GM12873 (cell line): ENCODE measurements around the gene SYNJ2.

ENCODE experiments used
- TF ChIP-seq, protein P1 (sequence below): IDR thresholded peaks from 2 replicates; pipeline ENCODE4 v1.5.1; 2012; ENCODE audit warnings: low read depth, mild to moderate bottlenecking, moderate library complexity, low read length, control low read depth; ENCODE audit not compliant: insufficient read depth; ENCODE audit errors: missing control alignments

SYNJ2 gene

GRCh38 chr6:158072083-158072721, 90.5 kb downstream of the SYNJ2 start:
- TF ChIP-seq, protein P1, sequence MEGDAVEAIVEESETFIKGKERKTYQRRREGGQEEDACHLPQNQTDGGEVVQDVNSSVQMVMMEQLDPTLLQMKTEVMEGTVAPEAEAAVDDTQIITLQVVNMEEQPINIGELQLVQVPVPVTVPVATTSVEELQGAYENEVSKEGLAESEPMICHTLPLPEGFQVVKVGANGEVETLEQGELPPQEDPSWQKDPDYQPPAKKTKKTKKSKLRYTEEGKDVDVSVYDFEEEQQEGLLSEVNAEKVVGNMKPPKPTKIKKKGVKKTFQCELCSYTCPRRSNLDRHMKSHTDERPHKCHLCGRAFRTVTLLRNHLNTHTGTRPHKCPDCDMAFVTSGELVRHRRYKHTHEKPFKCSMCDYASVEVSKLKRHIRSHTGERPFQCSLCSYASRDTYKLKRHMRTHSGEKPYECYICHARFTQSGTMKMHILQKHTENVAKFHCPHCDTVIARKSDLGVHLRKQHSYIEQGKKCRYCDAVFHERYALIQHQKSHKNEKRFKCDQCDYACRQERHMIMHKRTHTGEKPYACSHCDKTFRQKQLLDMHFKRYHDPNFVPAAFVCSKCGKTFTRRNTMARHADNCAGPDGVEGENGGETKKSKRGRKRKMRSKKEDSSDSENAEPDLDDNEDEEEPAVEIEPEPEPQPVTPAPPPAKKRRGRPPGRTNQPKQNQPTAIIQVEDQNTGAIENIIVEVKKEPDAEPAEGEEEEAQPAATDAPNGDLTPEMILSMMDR = peak; percentile 90

- TF ChIP-seq, protein P1 = no peak
Observed at GRCh38 chr6:158073776-158074175, 92.1 kb downstream of the SYNJ2 start.

- TF ChIP-seq, protein P1 = no peak
Observed at GRCh38 chr6:158076548-158076947, 94.9 kb downstream of the SYNJ2 start.

DNA sequence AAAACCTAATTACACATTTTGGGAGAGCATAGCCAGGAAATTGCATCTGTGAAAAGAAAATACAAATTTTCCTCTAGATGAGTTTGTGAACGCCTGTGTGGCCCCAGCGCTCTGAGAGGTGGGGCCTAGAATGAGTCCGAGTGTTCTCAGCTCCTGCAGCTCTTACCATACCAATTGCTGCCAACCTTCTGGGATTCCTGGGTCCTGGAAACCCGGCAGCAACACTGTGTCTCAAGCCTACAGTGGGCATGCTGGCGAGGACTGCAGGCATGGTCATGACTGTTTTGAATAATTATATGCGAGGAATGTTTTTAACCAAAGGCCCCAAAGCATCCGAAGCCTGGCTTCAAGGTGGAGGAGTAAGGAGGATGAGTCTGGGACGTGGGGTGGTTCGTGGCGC, 96.0 kb downstream of the SYNJ2 start:
- TF ChIP-seq, protein P1 = no peak

DNA sequence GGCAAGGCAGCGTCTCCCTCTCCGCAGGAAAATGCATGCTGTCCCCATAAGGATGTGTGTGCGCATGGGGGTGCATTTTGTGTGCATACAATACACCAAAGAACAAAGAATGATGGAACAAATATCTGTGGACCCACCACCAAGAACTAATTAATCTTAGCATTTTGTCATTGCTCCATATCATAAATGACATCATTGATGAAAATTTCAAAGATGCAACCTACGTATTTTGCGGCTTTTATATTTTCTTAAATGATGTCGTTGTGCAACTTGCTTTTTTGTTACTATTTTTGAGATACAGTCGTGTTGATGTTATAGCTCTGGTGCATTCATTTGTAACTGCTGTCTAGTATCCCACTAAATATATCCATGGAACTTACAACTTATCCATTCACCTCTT, 96.7 kb downstream of the SYNJ2 start:
- TF ChIP-seq, protein P1 = no peak

DNA sequence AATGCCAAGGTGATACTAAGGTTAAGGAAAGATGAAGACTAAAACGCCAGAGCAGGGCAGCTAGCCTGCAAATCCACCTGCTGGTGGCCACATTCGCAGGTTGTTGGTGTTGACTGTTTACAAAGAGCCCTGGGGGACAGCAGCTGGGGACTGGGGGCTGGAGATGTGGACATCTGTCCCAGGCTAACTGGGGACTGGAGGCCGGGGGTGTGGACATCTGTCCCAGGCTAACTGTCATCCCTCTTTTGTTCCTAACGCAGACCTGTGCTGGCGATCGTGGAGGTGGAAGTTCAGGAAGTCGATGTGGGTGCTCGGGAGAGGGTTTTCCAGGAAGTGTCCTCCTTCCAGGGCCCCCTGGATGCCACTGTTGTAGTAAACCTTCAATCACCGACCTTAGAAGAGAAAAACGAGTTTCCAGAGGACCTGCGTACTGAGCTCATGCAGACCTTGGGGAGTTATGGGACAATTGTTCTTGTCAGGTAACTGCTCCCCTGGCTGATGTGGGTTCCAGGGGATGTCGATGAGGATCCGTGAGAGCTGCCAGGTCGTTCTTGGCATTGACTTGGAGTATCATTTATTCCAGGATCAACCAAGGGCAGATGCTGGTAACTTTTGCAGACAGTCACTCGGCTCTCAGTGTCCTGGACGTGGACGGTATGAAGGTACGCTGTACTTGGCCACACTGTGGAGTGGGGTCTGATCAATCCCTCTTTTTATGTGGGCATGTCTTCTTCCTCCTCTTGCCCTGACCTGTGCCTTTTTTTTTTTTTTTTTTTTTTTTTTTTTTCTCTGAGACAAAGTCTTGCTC, 99.4 kb downstream of the SYNJ2 start:
- TF ChIP-seq, protein P1 = no peak

DNA sequence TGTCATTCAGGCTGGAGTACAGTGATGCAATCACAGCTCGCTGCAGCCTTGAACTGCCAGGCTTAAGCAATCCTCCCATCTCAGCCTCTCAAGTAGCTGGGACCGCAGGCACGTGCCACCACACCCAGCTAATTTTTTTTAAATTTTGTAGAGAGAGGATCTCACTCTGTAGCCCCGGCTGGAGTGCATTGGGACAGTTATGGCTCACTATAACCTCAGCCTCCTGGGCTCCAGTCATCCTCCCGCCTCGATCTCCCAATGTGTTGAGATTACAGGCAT, 99.9 kb downstream of the SYNJ2 start:
- TF ChIP-seq, protein P1 = no peak
